Cardiac muscle cell (in vitro differentiated cells and primary cell): Measurements from ENCODE around the gene GRAMD1C. TPM values are rescaled to one million over a fixed set of nuclear protein-coding genes. Genes with fewer than 3 reads are reported as not detected.

Source experiments
- DNase-seq, 2 donors: peaks; one replicate each; pipeline versions ENCODE4 v3.0.0 to v3.0.0-alpha.2; 2010 to 2017; ENCODE audit warnings: low read depth in 1 of 2, low spot score in 1 of 2
- H3K27ac ChIP-seq: fragments of 200-600 bp; sonication (generic); 2 replicates; pipeline ENCODE4 v1.5.1; 2016
- H3K27me3 ChIP-seq: fragments of 200-600 bp; sonication (generic); 2 replicates; pipeline ENCODE4 v1.6.0; 2016; ENCODE audit warnings: control low read depth
- H3K36me3 ChIP-seq: fragments of 200-600 bp; sonication (generic); 2 replicates; pipeline ENCODE4 v1.5.1; 2016; ENCODE audit warnings: control low read depth
- H3K4me1 ChIP-seq: fragments of 200-600 bp; sonication (generic); 2 replicates; pipeline ENCODE4 v1.8.1; 2017; ENCODE audit warnings: low read depth, mild to moderate bottlenecking, mixed run types
- H3K4me3 ChIP-seq: fragments of 200-600 bp; sonication (generic); 2 replicates; pipeline ENCODE4 v1.5.1; 2016; ENCODE audit warnings: mild to moderate bottlenecking
- H3K9me3 ChIP-seq: fragments of 200-600 bp; sonication (generic); 2 replicates; pipeline ENCODE4 v1.5.1; 2017; ENCODE audit warnings: low read depth, mild to moderate bottlenecking, control low read depth
- polyA plus RNA-seq: library from polyadenylated mRNA; unstranded; fragments of >200 nt; fragmentation: Nextera tagmentation; extraction: Ambion mirVana; gene quantifications from 2 replicates; pipeline ENCODE4 v1.2.1, GENCODE V29; 2016
- total RNA-seq: library from RNA; depleted of rRNA; stranded (reverse); fragments of >200 nt; gene quantifications from 2 replicates; pipeline ENCODE4 v1.2.3, GENCODE V29; 2016
- TF ChIP-seq, protein P1 (sequence below): IDR thresholded peaks from 2 replicates; pipeline ENCODE4 v1.5.1; 2012; ENCODE audit warnings: low read depth, mild to moderate bottlenecking, low read length

The GRAMD1C gene
- total and polyA plus RNA-seq, 2 experiments from 2014 or later = 0.31 to 6.5 TPM

- Histone ChIP-seq H3K36me3 (no peaks in the 10 kb centered on the region), H3K27ac (no peak overlapping the region), H3K4me3 (no peak overlapping the region), H3K27me3 (no peaks in the 10 kb centered on the region), H3K4me1 (no peaks in the 10 kb centered on the region), H3K9me3 (no peaks in the 10 kb centered on the region)
- TF ChIP-seq, protein P1, sequence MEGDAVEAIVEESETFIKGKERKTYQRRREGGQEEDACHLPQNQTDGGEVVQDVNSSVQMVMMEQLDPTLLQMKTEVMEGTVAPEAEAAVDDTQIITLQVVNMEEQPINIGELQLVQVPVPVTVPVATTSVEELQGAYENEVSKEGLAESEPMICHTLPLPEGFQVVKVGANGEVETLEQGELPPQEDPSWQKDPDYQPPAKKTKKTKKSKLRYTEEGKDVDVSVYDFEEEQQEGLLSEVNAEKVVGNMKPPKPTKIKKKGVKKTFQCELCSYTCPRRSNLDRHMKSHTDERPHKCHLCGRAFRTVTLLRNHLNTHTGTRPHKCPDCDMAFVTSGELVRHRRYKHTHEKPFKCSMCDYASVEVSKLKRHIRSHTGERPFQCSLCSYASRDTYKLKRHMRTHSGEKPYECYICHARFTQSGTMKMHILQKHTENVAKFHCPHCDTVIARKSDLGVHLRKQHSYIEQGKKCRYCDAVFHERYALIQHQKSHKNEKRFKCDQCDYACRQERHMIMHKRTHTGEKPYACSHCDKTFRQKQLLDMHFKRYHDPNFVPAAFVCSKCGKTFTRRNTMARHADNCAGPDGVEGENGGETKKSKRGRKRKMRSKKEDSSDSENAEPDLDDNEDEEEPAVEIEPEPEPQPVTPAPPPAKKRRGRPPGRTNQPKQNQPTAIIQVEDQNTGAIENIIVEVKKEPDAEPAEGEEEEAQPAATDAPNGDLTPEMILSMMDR = no peak
- DNase-seq = peak in 1 of 2 donors; percentile 62
Observed at GRCh38 chr3:113829576-113830354, 8.8 kb upstream of the GRAMD1C start.

- Histone ChIP-seq H3K4me1 (no peaks in the 10 kb centered on the region), H3K9me3 (no peaks in the 10 kb centered on the region), H3K4me3 (no peak overlapping the region), H3K27me3 (no peaks in the 10 kb centered on the region), H3K27ac (no peak overlapping the region), H3K36me3 (no peaks in the 10 kb centered on the region)
- DNase-seq = no peak
- TF ChIP-seq, protein P1 = no peak
Observed at GRCh38 chr3:113831103-113831355, 7.6 kb upstream of the GRAMD1C start.

DNA sequence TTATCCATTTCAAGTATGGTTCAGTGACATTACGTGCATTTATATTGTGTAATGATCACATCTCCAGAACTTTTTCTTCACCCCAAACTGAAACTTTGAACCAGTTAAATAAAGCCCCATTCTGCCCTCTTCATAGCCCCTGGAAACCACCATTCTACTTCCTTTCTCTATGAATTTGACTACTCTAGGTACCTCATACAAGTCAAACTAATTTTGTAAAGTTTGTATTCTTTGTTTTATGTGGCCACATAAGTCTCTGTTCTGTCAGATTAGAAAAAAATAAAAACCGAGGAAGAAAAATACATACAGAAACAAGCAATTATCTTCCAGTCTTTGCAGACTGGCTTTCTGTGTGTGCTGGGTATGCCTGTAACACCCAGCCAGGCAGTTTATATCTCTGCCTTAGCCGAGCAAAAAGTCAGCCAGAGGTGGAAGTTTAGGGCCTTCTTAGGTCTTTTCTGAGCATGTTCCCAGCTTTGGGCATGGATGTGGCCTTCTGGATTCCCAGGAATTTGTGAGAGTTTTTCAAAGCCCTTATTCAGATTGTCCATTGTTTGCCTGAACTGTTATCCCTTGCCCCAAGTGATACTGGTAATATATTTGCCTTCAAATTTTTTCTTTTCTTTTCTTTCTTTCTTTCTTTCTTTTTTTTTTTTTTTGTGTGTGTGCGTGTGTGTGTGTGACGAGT lies 6.0 kb upstream of the GRAMD1C start:
- H3K4me3 ChIP-seq = no peak overlapping the region
- H3K36me3 ChIP-seq = no peaks in the 10 kb centered on the region
- TF ChIP-seq, protein P1 = no peak
- peak in 1 of 2 donors; percentile 38 for DNase-seq
- H3K27me3 ChIP-seq = no peaks in the 10 kb centered on the region
- H3K4me1 ChIP-seq = no peaks in the 10 kb centered on the region
- H3K27ac ChIP-seq = no peak overlapping the region
- no peaks in the 10 kb centered on the region for H3K9me3 ChIP-seq

DNA sequence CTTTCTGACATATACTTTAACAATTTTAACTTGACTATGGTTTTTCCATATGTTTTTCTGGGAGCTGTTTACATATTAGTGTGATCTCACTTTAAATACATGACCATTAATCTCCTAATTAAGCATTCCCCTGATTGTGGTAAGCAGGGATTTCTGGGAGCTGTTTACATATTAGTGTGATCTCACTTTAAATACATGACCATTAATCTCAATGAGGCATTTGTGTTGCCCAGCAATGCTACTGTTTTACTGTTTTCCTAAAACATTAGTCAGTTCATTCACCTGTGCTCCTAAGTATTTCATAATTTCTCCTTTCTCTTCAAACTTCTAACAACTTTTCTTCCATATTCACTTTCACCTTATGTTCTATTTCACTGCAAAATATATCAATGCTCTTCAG lies 3.6 kb upstream of the GRAMD1C start:
- TF ChIP-seq, protein P1 = no peak
- H3K36me3 ChIP-seq = no peaks in the 10 kb centered on the region
- H3K27me3 ChIP-seq = no peaks in the 10 kb centered on the region
- H3K4me3 ChIP-seq = no peak overlapping the region
- no peak overlapping the region for H3K27ac ChIP-seq
- H3K9me3 ChIP-seq = no peaks in the 10 kb centered on the region
- H3K4me1 ChIP-seq = no peaks in the 10 kb centered on the region
- DNase-seq = no peak

GRCh38 chr3:113839551-113839950 lies 963 bp downstream of the GRAMD1C start:
- DNase-seq = no peak
- Histone ChIP-seq H3K4me3 (no peak overlapping the region), H3K4me1 (no peaks in the 10 kb centered on the region), H3K27ac (no peak overlapping the region), H3K36me3 (no peaks in the 10 kb centered on the region), H3K9me3 (no peaks in the 10 kb centered on the region), H3K27me3 (no peaks in the 10 kb centered on the region)
- TF ChIP-seq, protein P1 = no peak
